Panc1 (cell line): ENCODE results near the gene GNLY.

Source experiments
- POLR2AphosphoS5 ChIP-seq: IDR thresholded peaks from 2 replicates; pipeline ENCODE4 v1.6.1; 2012; ENCODE audit warnings: mild to moderate bottlenecking, low read depth, low read length, moderate library complexity
- SIN3A ChIP-seq: IDR thresholded peaks from 2 replicates; pipeline ENCODE4 v1.6.1; 2012; ENCODE audit warnings: low read depth, mild to moderate bottlenecking, low read length, moderate library complexity, borderline replicate concordance; ENCODE audit not compliant: insufficient read depth
- TCF7L2 ChIP-seq: IDR thresholded peaks from 2 replicates; pipeline ENCODE4 v1.6.1; 2011; ENCODE audit warnings: mild to moderate bottlenecking, low read depth, low read length, inconsistent platforms
- TF ChIP-seq, protein P1 (sequence below): fragments of 450-650 bp; IDR thresholded peaks from 2 replicates; pipeline ENCODE4 v1.5.1; 2017; ENCODE audit warnings: mild to moderate bottlenecking
- TF ChIP-seq, protein P2 (sequence below), 2 experiments: IDR thresholded peaks; 2 replicates each; pipeline ENCODE4 v1.6.1; 2011 to 2012; ENCODE audit warnings: low read depth in 2 of 2, control low read depth in 1 of 2, low read length in 1 of 2, mild to moderate bottlenecking in 1 of 2, moderate library complexity in 1 of 2; ENCODE audit not compliant: insufficient read depth in 1 of 2

- TF ChIP-seq, protein P1, sequence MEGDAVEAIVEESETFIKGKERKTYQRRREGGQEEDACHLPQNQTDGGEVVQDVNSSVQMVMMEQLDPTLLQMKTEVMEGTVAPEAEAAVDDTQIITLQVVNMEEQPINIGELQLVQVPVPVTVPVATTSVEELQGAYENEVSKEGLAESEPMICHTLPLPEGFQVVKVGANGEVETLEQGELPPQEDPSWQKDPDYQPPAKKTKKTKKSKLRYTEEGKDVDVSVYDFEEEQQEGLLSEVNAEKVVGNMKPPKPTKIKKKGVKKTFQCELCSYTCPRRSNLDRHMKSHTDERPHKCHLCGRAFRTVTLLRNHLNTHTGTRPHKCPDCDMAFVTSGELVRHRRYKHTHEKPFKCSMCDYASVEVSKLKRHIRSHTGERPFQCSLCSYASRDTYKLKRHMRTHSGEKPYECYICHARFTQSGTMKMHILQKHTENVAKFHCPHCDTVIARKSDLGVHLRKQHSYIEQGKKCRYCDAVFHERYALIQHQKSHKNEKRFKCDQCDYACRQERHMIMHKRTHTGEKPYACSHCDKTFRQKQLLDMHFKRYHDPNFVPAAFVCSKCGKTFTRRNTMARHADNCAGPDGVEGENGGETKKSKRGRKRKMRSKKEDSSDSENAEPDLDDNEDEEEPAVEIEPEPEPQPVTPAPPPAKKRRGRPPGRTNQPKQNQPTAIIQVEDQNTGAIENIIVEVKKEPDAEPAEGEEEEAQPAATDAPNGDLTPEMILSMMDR: no peak
- TF ChIP-seq POLR2AphosphoS5 (no peak), SIN3A (no peak), TCF7L2 (no peak)
- TF ChIP-seq, protein P2, sequence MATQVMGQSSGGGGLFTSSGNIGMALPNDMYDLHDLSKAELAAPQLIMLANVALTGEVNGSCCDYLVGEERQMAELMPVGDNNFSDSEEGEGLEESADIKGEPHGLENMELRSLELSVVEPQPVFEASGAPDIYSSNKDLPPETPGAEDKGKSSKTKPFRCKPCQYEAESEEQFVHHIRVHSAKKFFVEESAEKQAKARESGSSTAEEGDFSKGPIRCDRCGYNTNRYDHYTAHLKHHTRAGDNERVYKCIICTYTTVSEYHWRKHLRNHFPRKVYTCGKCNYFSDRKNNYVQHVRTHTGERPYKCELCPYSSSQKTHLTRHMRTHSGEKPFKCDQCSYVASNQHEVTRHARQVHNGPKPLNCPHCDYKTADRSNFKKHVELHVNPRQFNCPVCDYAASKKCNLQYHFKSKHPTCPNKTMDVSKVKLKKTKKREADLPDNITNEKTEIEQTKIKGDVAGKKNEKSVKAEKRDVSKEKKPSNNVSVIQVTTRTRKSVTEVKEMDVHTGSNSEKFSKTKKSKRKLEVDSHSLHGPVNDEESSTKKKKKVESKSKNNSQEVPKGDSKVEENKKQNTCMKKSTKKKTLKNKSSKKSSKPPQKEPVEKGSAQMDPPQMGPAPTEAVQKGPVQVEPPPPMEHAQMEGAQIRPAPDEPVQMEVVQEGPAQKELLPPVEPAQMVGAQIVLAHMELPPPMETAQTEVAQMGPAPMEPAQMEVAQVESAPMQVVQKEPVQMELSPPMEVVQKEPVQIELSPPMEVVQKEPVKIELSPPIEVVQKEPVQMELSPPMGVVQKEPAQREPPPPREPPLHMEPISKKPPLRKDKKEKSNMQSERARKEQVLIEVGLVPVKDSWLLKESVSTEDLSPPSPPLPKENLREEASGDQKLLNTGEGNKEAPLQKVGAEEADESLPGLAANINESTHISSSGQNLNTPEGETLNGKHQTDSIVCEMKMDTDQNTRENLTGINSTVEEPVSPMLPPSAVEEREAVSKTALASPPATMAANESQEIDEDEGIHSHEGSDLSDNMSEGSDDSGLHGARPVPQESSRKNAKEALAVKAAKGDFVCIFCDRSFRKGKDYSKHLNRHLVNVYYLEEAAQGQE (IDR thresholded peaks at IDR 0.05; ENCODE audit: insufficient read depth in 1 of 2, low read depth in 2 of 2, low read length in 1 of 2): no peak
Observed at GRCh38 chr2:85651097-85651496, 43.1 kb upstream of the GNLY start.
